ENCODE data around the gene DNAAF1. TPM values are rescaled to one million over a fixed set of nuclear protein-coding genes. Genes with fewer than 3 reads are reported as not detected.

Gene DNAAF1
- total RNA-seq, 1 donor: 25.3 TPM

- H3K9me3 ChIP-seq (ENCODE audit: low read depth, low read length): no peaks in the 10 kb centered on the region
- no peak overlapping the region for H3K4me3 ChIP-seq (ENCODE audit: low read length)
- H3K4me1 ChIP-seq (ENCODE audit: insufficient read depth, low read length): no peaks in the 10 kb centered on the region
- peaks cover 3% of the 10 kb centered on the region for H3K27me3 ChIP-seq (ENCODE audit: insufficient read depth, low read length)
Measured at GRCh38 chr16:84165746-84166145, 20.6 kb downstream of the DNAAF1 start.

- Histone ChIP-seq H3K27me3 (ENCODE audit: insufficient read depth, low read length) (peaks cover 3% of the 10 kb centered on the region), H3K9me3 (ENCODE audit: low read depth, low read length) (no peaks in the 10 kb centered on the region), H3K4me1 (ENCODE audit: insufficient read depth, low read length) (no peaks in the 10 kb centered on the region)
Measured at GRCh38 chr16:84166796-84167695, 21.9 kb downstream of the DNAAF1 start.

GRCh38 chr16:84169765-84170310, 24.7 kb downstream of the DNAAF1 start:
- peaks cover 3% of the 10 kb centered on the region for H3K27me3 ChIP-seq (ENCODE audit: insufficient read depth, low read length)
- H3K4me1 ChIP-seq (ENCODE audit: insufficient read depth, low read length): no peaks in the 10 kb centered on the region
- no peak overlapping the region for H3K4me3 ChIP-seq (ENCODE audit: low read length)
- no peaks in the 10 kb centered on the region for H3K9me3 ChIP-seq (ENCODE audit: low read depth, low read length)

More at GRCh38 chr16:84166796-84167695, 21.9 kb downstream of the DNAAF1 start:
- H3K4me3 ChIP-seq (ENCODE audit: low read length): no peak overlapping the region

- peaks cover 14% of the 10 kb centered on the region for H3K4me1 ChIP-seq (ENCODE audit: insufficient read depth, low read length)
- H3K4me3 ChIP-seq (ENCODE audit: low read length): no peak overlapping the region
Measured at GRCh38 chr16:84174396-84174795, 29.3 kb downstream of the DNAAF1 start.

GRCh38 chr16:84175350-84176081, 30.4 kb downstream of the DNAAF1 start:
- peaks cover 14% of the 10 kb centered on the region for H3K4me1 ChIP-seq (ENCODE audit: insufficient read depth, low read length)
- H3K9me3 ChIP-seq (ENCODE audit: low read depth, low read length): no peaks in the 10 kb centered on the region
- no peak overlapping the region for H3K4me3 ChIP-seq (ENCODE audit: low read length)
- no peaks in the 10 kb centered on the region for H3K27me3 ChIP-seq (ENCODE audit: insufficient read depth, low read length)

More at GRCh38 chr16:84174396-84174795, 29.3 kb downstream of the DNAAF1 start:
- Histone ChIP-seq H3K27me3 (ENCODE audit: insufficient read depth, low read length) (no peaks in the 10 kb centered on the region), H3K9me3 (ENCODE audit: low read depth, low read length) (no peaks in the 10 kb centered on the region)

- Histone ChIP-seq H3K9me3 (ENCODE audit: low read depth, low read length) (no peaks in the 10 kb centered on the region), H3K4me3 (ENCODE audit: low read length) (no peak overlapping the region), H3K4me1 (ENCODE audit: insufficient read depth, low read length) (peaks cover 14% of the 10 kb centered on the region), H3K27me3 (ENCODE audit: insufficient read depth, low read length) (no peaks in the 10 kb centered on the region)
Measured at GRCh38 chr16:84176192-84177053, 31.3 kb downstream of the DNAAF1 start.

- Histone ChIP-seq H3K4me1 (ENCODE audit: insufficient read depth, low read length) (peaks cover 14% of the 10 kb centered on the region), H3K27me3 (ENCODE audit: insufficient read depth, low read length) (no peaks in the 10 kb centered on the region), H3K4me3 (ENCODE audit: low read length) (no peak overlapping the region), H3K9me3 (ENCODE audit: low read depth, low read length) (no peaks in the 10 kb centered on the region)
Measured at GRCh38 chr16:84177741-84178073, 32.6 kb downstream of the DNAAF1 start.

GRCh38 chr16:84178146-84178765, 33.1 kb downstream of the DNAAF1 start:
- no peak overlapping the region for H3K4me3 ChIP-seq (ENCODE audit: low read length)
- no peaks in the 10 kb centered on the region for H3K9me3 ChIP-seq (ENCODE audit: low read depth, low read length)
- no peaks in the 10 kb centered on the region for H3K27me3 ChIP-seq (ENCODE audit: insufficient read depth, low read length)
- peaks cover 14% of the 10 kb centered on the region for H3K4me1 ChIP-seq (ENCODE audit: insufficient read depth, low read length)

- H3K4me1 ChIP-seq (ENCODE audit: insufficient read depth, low read length): peaks cover 14% of the 10 kb centered on the region
Measured at GRCh38 chr16:84178892-84179611, 33.9 kb downstream of the DNAAF1 start.

GRCh38 chr16:84179612-84180320, 34.7 kb downstream of the DNAAF1 start:
- no peaks in the 10 kb centered on the region for H3K9me3 ChIP-seq (ENCODE audit: low read depth, low read length)
- H3K27me3 ChIP-seq (ENCODE audit: insufficient read depth, low read length): no peaks in the 10 kb centered on the region
- H3K4me3 ChIP-seq (ENCODE audit: low read length): no peak overlapping the region
- H3K4me1 ChIP-seq (ENCODE audit: insufficient read depth, low read length): peaks cover 14% of the 10 kb centered on the region

More at GRCh38 chr16:84178892-84179611, 33.9 kb downstream of the DNAAF1 start:
- H3K9me3 ChIP-seq (ENCODE audit: low read depth, low read length): no peaks in the 10 kb centered on the region
- H3K27me3 ChIP-seq (ENCODE audit: insufficient read depth, low read length): no peaks in the 10 kb centered on the region
- no peak overlapping the region for H3K4me3 ChIP-seq (ENCODE audit: low read length)

- no peaks in the 10 kb centered on the region for H3K27me3 ChIP-seq (ENCODE audit: insufficient read depth, low read length)
- peaks cover 10% of the 10 kb centered on the region for H3K4me1 ChIP-seq (ENCODE audit: insufficient read depth, low read length)
- no peak overlapping the region for H3K4me3 ChIP-seq (ENCODE audit: low read length)
- no peaks in the 10 kb centered on the region for H3K9me3 ChIP-seq (ENCODE audit: low read depth, low read length)
Measured at GRCh38 chr16:84180519-84181140, 35.5 kb downstream of the DNAAF1 start.

GRCh38 chr16:84181144-84181915, 36.2 kb downstream of the DNAAF1 start:
- peaks cover 10% of the 10 kb centered on the region for H3K4me1 ChIP-seq (ENCODE audit: insufficient read depth, low read length)
- H3K27me3 ChIP-seq (ENCODE audit: insufficient read depth, low read length): no peaks in the 10 kb centered on the region
- H3K4me3 ChIP-seq (ENCODE audit: low read length): no peak overlapping the region
- no peaks in the 10 kb centered on the region for H3K9me3 ChIP-seq (ENCODE audit: low read depth, low read length)

All from mononuclear cell (primary cell).